Natural killer cell treated with Interleukin-12 subunit alpha and Interleukin-12 subunit beta and Interleukin-15 and Interleukin-18, amount 100 ng/mL, for 72 hours (primary cell): Measurements from ENCODE around the gene RPRD2. TPM values are rescaled to one million over a fixed set of nuclear protein-coding genes. Genes with fewer than 3 reads are reported as not detected.

Source experiments
- ATAC-seq, 2 donors: fragments of 150-1000 bp; cut with Tn5 transposase in 1 of 2; sonication (Bioruptor Pico), chemical (Tn5 transposase) in 1 of 2; 2 replicates each; pipeline ENCODE4 v1.10.0; 2021
- DNase-seq: peaks from one replicate; pipeline ENCODE4 v3.0.0; 2022; ENCODE audit warnings: low spot score
- H3K27ac Mint-ChIP-seq, 2 donors: 1 replicate in 1 of 2; 2 replicates in 1 of 2; pipeline ENCODE4 v1.8.0; 2022; ENCODE audit warnings: mixed read lengths in 2 of 2, mild to moderate bottlenecking in 1 of 2, moderate library complexity in 1 of 2
- H3K27me3 Mint-ChIP-seq, 2 donors: 1 replicate in 1 of 2; 2 replicates in 1 of 2; pipeline ENCODE4 v1.8.0; 2022; ENCODE audit warnings: mixed read lengths in 2 of 2
- H3K36me3 Mint-ChIP-seq: one replicate; pipeline ENCODE4 v1.8.0; 2022; ENCODE audit warnings: mixed read lengths
- H3K4me1 Mint-ChIP-seq, 2 donors: 1 replicate in 1 of 2; 2 replicates in 1 of 2; pipeline ENCODE4 v1.8.0; 2022; ENCODE audit warnings: low read depth in 2 of 2, mixed read lengths in 2 of 2, mild to moderate bottlenecking in 1 of 2
- H3K4me3 Mint-ChIP-seq: one replicate; pipeline ENCODE4 v1.8.0; 2022; ENCODE audit warnings: mixed read lengths
- H3K9me3 Mint-ChIP-seq: 2 replicates; pipeline ENCODE4 v1.8.0; 2022; ENCODE audit warnings: mixed read lengths
- total RNA-seq, 2 donors: library from RNA; stranded (reverse); gene quantifications; one replicate each; pipeline ENCODE4 v1.2.3, GENCODE V29; 2022

Gene RPRD2
- total RNA-seq, 2 donors from 2014 or later = 23.9 to 24.8 TPM

GRCh38 chr1:150407330-150407729 is 43.4 kb downstream of the RPRD2 start:
- no peaks in the 10 kb centered on the region for H3K27me3 Mint-ChIP-seq
- no peak overlapping the region for H3K4me3 Mint-ChIP-seq
- H3K4me1 Mint-ChIP-seq = peaks cover 22 to 29% of the 10 kb centered on the region in 2 donors
- ATAC-seq = no peak
- no peaks in the 10 kb centered on the region for H3K36me3 Mint-ChIP-seq
- no peak for DNase-seq
- no peaks in the 10 kb centered on the region for H3K9me3 Mint-ChIP-seq
- H3K27ac Mint-ChIP-seq = no peak overlapping the region

- no peaks in the 10 kb centered on the region for H3K9me3 Mint-ChIP-seq
- H3K27ac Mint-ChIP-seq = no peak overlapping the region
- ATAC-seq (no peak), DNase-seq (no peak)
- H3K4me3 Mint-ChIP-seq = no peak overlapping the region
- no peaks in the 10 kb centered on the region for H3K27me3 Mint-ChIP-seq
- peaks cover 22 to 35% of the 10 kb centered on the region in 2 donors for H3K4me1 Mint-ChIP-seq
- no peaks in the 10 kb centered on the region for H3K36me3 Mint-ChIP-seq
These were observed 44.9 kb downstream of the RPRD2 start for GRCh38 chr1:150408800-150409199.

DNA sequence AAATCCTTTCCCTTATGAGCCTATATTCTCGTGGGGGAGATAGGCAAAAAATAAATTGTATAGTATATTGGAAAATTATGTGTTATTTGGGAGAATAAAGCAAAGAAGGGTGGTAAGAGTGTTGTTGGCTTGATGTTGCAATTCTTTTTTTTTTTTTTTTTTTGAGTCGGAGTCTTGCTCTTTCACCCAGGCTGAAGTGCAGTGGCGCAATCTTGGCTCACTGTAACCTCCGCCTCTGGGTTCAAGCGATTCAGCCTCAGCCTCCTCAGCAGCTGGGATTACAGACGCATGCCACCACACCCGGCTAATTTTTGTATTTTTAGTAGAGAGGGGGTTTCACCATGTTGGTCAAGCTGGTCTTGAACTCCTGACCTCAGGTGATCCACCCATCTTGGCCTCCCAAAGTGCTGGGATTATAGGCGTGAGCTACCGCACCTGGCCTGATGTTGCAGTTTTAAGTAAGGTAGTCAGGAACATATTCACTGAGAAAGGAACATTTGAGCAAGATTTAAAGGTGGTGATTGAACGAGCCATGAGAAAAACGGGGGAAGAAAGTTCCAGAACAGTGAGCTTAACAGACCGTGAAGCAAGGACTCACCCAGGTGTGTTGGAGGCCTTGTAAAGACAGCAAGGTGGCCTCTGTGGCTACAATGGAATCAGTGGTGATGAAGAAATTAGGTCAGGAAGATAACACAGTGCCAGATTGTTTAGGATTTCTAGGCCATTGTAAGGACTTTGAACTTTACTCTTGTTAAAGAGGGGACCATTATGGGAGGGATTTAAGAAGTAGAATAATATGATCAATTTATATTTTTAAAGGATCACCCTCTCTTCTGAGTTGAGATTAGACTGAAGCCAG is 45.8 kb downstream of the RPRD2 start:
- no peak for ATAC-seq
- Mint-ChIP-seq H3K27ac (no peak overlapping the region), H3K4me1 (peaks cover 27 to 42% of the 10 kb centered on the region in 2 donors), H3K36me3 (no peaks in the 10 kb centered on the region), H3K27me3 (no peaks in the 10 kb centered on the region), H3K4me3 (no peak overlapping the region), H3K9me3 (no peaks in the 10 kb centered on the region)
- DNase-seq = no peak

GRCh38 chr1:150410582-150411101 is 46.7 kb downstream of the RPRD2 start:
- Mint-ChIP-seq H3K27ac (peak overlapping the region in 1 of 2 donors; percentile 39), H3K9me3 (no peaks in the 10 kb centered on the region), H3K36me3 (no peaks in the 10 kb centered on the region), H3K27me3 (no peaks in the 10 kb centered on the region), H3K4me3 (no peak overlapping the region), H3K4me1 (peaks cover 28 to 44% of the 10 kb centered on the region in 2 donors)
- DNase-seq (no peak), ATAC-seq (peak; percentile 38 to 59)

GRCh38 chr1:150414592-150414991 is 50.6 kb downstream of the RPRD2 start:
- no peaks in the 10 kb centered on the region for H3K9me3 Mint-ChIP-seq
- no peak overlapping the region for H3K27ac Mint-ChIP-seq

DNA sequence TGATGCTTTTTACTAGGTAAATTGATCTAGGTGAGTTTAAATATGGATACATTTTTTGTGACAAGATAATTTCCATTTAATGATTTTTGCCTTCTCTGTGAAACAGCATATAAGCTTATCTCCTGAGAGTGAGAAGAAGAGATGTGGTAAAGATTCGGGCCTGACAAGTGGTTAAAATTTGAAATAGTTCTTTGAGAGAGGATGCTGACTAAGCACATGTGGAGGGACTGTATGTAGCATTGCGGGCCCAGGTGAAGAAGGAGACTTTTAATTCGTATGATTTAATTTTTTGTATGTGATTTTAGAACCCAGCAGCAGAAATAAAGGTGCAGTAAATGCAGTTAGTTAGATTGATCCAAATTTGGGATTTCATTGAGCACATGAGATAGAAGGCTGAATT is 51.9 kb downstream of the RPRD2 start:
- H3K27me3 Mint-ChIP-seq = no peaks in the 10 kb centered on the region
- no peak overlapping the region for H3K4me3 Mint-ChIP-seq
- no peak for DNase-seq
- H3K4me1 Mint-ChIP-seq = peaks cover 29 to 39% of the 10 kb centered on the region in 2 donors
- ATAC-seq = no peak
- H3K36me3 Mint-ChIP-seq = peaks cover 7% of the 10 kb centered on the region
- H3K27ac Mint-ChIP-seq = peak overlapping the region in 1 of 2 donors; percentile 8
- H3K9me3 Mint-ChIP-seq = no peaks in the 10 kb centered on the region

More at GRCh38 chr1:150414592-150414991, 50.6 kb downstream of the RPRD2 start:
- Mint-ChIP-seq H3K36me3 (peaks cover 7% of the 10 kb centered on the region), H3K4me1 (peaks cover 39 to 51% of the 10 kb centered on the region in 2 donors), H3K4me3 (no peak overlapping the region), H3K27me3 (no peaks in the 10 kb centered on the region)
- ATAC-seq (no peak), DNase-seq (no peak)

GRCh38 chr1:150420560-150421265 is 56.8 kb downstream of the RPRD2 start:
- H3K36me3 Mint-ChIP-seq = peaks cover 7% of the 10 kb centered on the region

DNA sequence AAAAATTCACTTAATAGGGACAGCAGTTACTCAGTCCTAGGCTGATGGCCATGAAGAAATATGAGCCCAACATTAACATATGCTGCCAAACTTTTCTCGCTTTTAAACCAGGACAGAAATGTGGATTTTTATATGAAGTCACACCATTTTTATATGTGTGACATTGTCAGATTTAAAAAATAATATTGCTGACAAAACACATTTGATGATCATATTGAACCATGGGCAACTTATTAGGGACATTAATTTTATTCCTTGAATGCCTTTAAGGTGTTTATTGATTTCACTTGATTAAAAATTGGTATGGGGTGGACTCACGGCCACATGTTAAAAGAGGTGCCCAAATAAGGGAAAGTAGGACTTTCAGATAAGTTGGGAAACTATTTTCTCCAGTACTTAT is 58.6 kb downstream of the RPRD2 start:
- Mint-ChIP-seq H3K27me3 (no peaks in the 10 kb centered on the region), H3K9me3 (no peaks in the 10 kb centered on the region), H3K4me3 (no peak overlapping the region), H3K36me3 (peaks cover 7% of the 10 kb centered on the region), H3K4me1 (peaks cover 8 to 9% of the 10 kb centered on the region in 2 donors), H3K27ac (no peak overlapping the region)
- DNase-seq (no peak), ATAC-seq (no peak)

More at GRCh38 chr1:150420560-150421265, 56.8 kb downstream of the RPRD2 start:
- H3K9me3 Mint-ChIP-seq = no peaks in the 10 kb centered on the region
- DNase-seq = no peak
- ATAC-seq = no peak
- peaks cover 14 to 21% of the 10 kb centered on the region in 2 donors for H3K4me1 Mint-ChIP-seq
- H3K27me3 Mint-ChIP-seq = no peaks in the 10 kb centered on the region
- H3K4me3 Mint-ChIP-seq = no peak overlapping the region
- peak overlapping the region in 1 of 2 donors; percentile 67 for H3K27ac Mint-ChIP-seq

- Mint-ChIP-seq H3K4me1 (peaks cover 0 to 18% of the 10 kb centered on the region in 2 donors), H3K27ac (peak overlapping the region in 1 of 2 donors; percentile 4), H3K27me3 (no peaks in the 10 kb centered on the region), H3K4me3 (no peak overlapping the region), H3K9me3 (no peaks in the 10 kb centered on the region), H3K36me3 (no peaks in the 10 kb centered on the region)
- no peak for ATAC-seq
- DNase-seq = no peak
These were observed 65.9 kb downstream of the RPRD2 start for GRCh38 chr1:150429805-150430204.

DNA sequence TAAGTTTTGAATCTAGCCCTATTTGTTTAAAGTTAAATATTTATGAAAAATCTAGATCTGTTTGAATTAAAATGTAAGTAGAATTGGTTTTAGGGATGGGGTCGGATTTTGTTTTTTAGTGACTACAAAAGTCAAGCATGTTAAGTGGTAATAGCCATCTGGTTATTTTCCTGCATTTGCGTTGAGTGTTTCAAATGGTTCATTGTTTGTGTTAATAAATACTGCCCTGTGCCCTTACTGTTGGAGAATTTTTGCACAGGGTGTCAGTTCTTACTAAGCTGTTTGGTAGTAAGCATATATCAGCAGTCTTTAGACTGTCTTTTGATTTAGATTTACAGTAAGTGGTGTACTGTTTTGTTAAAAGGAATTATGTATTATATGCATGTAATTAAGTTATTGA is 77.2 kb downstream of the RPRD2 start:
- Mint-ChIP-seq H3K9me3 (no peaks in the 10 kb centered on the region), H3K27me3 (no peaks in the 10 kb centered on the region), H3K4me3 (no peak overlapping the region), H3K27ac (no peak overlapping the region), H3K4me1 (peaks cover 0 to 3% of the 10 kb centered on the region in 2 donors), H3K36me3 (peaks cover 4% of the 10 kb centered on the region)
- no peak for DNase-seq
- ATAC-seq = no peak

DNA sequence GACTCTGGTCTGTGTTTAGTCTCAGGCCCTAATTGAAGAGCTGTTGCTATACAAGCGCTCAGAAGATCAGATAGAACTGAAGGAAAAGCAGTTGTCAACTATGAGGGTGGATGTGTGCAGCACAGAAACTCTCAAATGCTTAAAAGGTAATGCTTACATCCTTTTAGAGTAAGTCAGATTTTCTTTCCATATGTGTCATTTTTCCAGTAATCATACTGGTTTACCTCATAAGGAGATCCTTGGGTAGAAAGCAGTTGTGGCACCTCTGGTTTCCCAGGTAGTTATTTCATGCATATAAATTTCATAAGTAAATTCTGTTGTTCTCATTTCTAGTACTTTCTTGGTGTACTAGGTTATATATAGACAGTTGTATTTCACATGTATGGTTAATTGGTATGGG is 80.3 kb downstream of the RPRD2 start:
- no peak for ATAC-seq
- no peak overlapping the region for H3K27ac Mint-ChIP-seq

GRCh38 chr1:150456146-150456647 is 92.2 kb downstream of the RPRD2 start:
- H3K4me3 Mint-ChIP-seq = no peak overlapping the region
- no peaks in the 10 kb centered on the region for H3K27me3 Mint-ChIP-seq
- no peaks in the 10 kb centered on the region for H3K36me3 Mint-ChIP-seq
- no peaks in the 10 kb centered on the region for H3K4me1 Mint-ChIP-seq
- ATAC-seq (no peak), DNase-seq (no peak)
- no peaks in the 10 kb centered on the region for H3K9me3 Mint-ChIP-seq
- no peak overlapping the region for H3K27ac Mint-ChIP-seq

More for the DNA sequence above, 80.3 kb downstream of the RPRD2 start:
- Mint-ChIP-seq H3K4me3 (no peak overlapping the region), H3K4me1 (peaks cover 0 to 3% of the 10 kb centered on the region in 2 donors), H3K9me3 (no peaks in the 10 kb centered on the region), H3K27me3 (no peaks in the 10 kb centered on the region), H3K36me3 (peaks cover 16% of the 10 kb centered on the region)
- no peak for DNase-seq

GRCh38 chr1:150464422-150464826 is 100.5 kb downstream of the RPRD2 start:
- Mint-ChIP-seq H3K4me1 (peaks cover 0 to 4% of the 10 kb centered on the region in 2 donors), H3K27me3 (no peaks in the 10 kb centered on the region), H3K27ac (no peak overlapping the region), H3K4me3 (no peak overlapping the region), H3K9me3 (no peaks in the 10 kb centered on the region), H3K36me3 (peaks cover 7% of the 10 kb centered on the region)
- ATAC-seq (peak in 1 of 2 donors; percentile 69), DNase-seq (peak; percentile 72)
